Caco-2 (cell line): ENCODE results near the gene ANXA2. TPM values are rescaled to one million over a fixed set of nuclear protein-coding genes. Genes with fewer than 3 reads are reported as not detected.

ENCODE experiments used
- BruUV-seq: library from RNA; stranded (reverse); fragments of 400-500 nt; replicated peaks from 2 replicates; lab custom pipeline; 2021; lab: Mats Ljungman, UMichigan
- CTCF ChIA-PET: fragments of 300-600 bp; sonication (Branson Sonifier 250); formaldehyde crosslinking; loops from one replicate; lab custom pipeline; 2022; ENCODE audit warnings: antibody characterized with exemption; lab: Charles Lee
- POLR2A ChIA-PET: fragments of 300-600 bp; sonication (Branson Sonifier 250); formaldehyde crosslinking; loops from one replicate; lab custom pipeline; 2022; ENCODE audit warnings: antibody characterized with exemption; lab: Charles Lee
- DNase-seq, 2 experiments: peaks; one replicate each; pipeline versions ENCODE4 v3.0.0 to v3.0.0-alpha.2; 2020 to 2022
- H3K27me3 ChIP-seq: replicated peaks from 2 replicates; pipeline ENCODE4 v1.6.0; 2011; ENCODE audit warnings: low read length; ENCODE audit not compliant: control insufficient read depth, insufficient read depth
- H3K36me3 ChIP-seq: 2 replicates; pipeline ENCODE4 v1.5.1; 2011; ENCODE audit warnings: low read length; ENCODE audit not compliant: control insufficient read depth, insufficient read depth
- H3K4me1 ChIP-seq: fragments of 250-450 bp; sonication (Bioruptor Pico); 2 replicates; pipeline ENCODE4 v1.5.1; 2020; ENCODE audit warnings: mild to moderate bottlenecking
- H3K4me3 ChIP-seq: 2 replicates; pipeline ENCODE4 v1.5.1; 2011; ENCODE audit warnings: low read depth, mild to moderate bottlenecking, control low read depth, low read length
- H3K9me3 ChIP-seq: fragments of 250-450 bp; sonication (Bioruptor Pico); 2 replicates; pipeline ENCODE4 v1.5.1; 2020; ENCODE audit warnings: mild to moderate bottlenecking, moderate library complexity
- H3K27ac Mint-ChIP-seq: one replicate; pipeline ENCODE4 v1.8.0; 2022; ENCODE audit warnings: mixed read lengths; ENCODE audit not compliant: unreplicated experiment
- H3K27me3 Mint-ChIP-seq: one replicate; pipeline ENCODE4 v1.8.0; 2022; ENCODE audit warnings: mixed read lengths; ENCODE audit not compliant: insufficient read depth, unreplicated experiment
- H3K36me3 Mint-ChIP-seq: one replicate; pipeline ENCODE4 v1.8.0; 2022; ENCODE audit warnings: mild to moderate bottlenecking, mixed read lengths; ENCODE audit not compliant: insufficient read depth, unreplicated experiment
- H3K4me1 Mint-ChIP-seq: one replicate; pipeline ENCODE4 v1.8.0; 2022; ENCODE audit warnings: low read depth, mixed read lengths; ENCODE audit not compliant: unreplicated experiment
- H3K4me3 Mint-ChIP-seq: one replicate; pipeline ENCODE4 v1.8.0; 2022; ENCODE audit warnings: mild to moderate bottlenecking, moderate library complexity, mixed read lengths; ENCODE audit not compliant: unreplicated experiment
- H3K9me3 Mint-ChIP-seq: one replicate; pipeline ENCODE4 v1.8.0; 2022; ENCODE audit warnings: mixed read lengths; ENCODE audit not compliant: unreplicated experiment
- intact Hi-C: fragments of 100-400 bp; cut with micrococcal nuclease; formaldehyde crosslinking; loops from one replicate; pipeline ENCODE4 v1.10.0; 2022; ENCODE audit not compliant: unreplicated experiment
- total RNA-seq: library from RNA; stranded (reverse); gene quantifications from 2 replicates; pipeline ENCODE4 v1.2.3, GENCODE V29; 2022
- TF ChIP-seq, protein P1 (sequence below), 2 experiments: fragments of 200-600 bp in 1 of 2; IDR thresholded peaks; 1 replicate in 1 of 2; 2 replicates in 1 of 2; pipeline versions ENCODE4 v1.5.1 to v1.8.0; 2011 to 2022; ENCODE audit warnings: antibody characterized with exemption in 1 of 2, control low read depth in 1 of 2, inconsistent platforms in 1 of 2, low read depth in 1 of 2, low read length in 1 of 2, mild to moderate bottlenecking in 1 of 2, moderate library complexity in 1 of 2; ENCODE audit not compliant: insufficient read depth in 1 of 2, severe bottlenecking in 1 of 2, unreplicated experiment in 1 of 2

Gene ANXA2
- total RNA-seq, 1 experiment from 2014 or later, result 1,141 TPM

DNA sequence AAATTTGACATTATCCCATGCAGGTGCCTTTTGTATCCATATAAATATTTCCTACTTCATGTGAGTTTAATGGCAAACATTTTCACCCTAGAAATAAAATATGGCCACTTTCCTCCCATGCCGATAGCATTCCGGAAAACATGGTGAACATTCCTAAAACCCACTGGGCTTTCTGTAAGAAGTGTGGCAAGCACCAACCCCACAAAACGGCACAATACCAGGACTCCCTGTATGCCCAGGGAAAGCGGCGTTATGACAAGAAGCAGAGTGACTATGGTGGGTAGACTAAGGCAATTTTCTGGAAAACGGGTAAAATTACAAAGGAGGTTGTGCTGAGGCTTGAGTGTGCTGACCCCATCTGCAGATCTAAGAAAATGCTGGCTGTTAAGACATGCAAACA lies 7.6 kb downstream of the ANXA2 start:
- Mint-ChIP-seq H3K27me3 (no peaks in the 10 kb centered on the region), H3K4me3 (peak overlapping the region; percentile 12), H3K27ac (peak overlapping the region; percentile 76), H3K9me3 (no peaks in the 10 kb centered on the region), H3K36me3 (peaks cover 98% of the 10 kb centered on the region), H3K4me1 (peaks cover 67% of the 10 kb centered on the region)
- intact Hi-C loops, result no loop called here
- H3K4me1 ChIP-seq, result peaks cover 87% of the 10 kb centered on the region
- no peak for DNase-seq
- CTCF ChIA-PET, result no interaction called here
- POLR2A ChIA-PET, result interaction anchor here (1.0 kb wide), 1 partner anchor 9 kb away, joined by 4 read pairs; no protein-coding TSS in a partner anchor
- no TSS peak for BruUV-seq
- H3K27me3 ChIP-seq, result no peaks in the 10 kb centered on the region
- H3K36me3 ChIP-seq, result peaks cover 3% of the 10 kb centered on the region; the same call in 1 of the 2 replicates
- no peak overlapping the region for H3K4me3 ChIP-seq
- H3K9me3 ChIP-seq, result no peaks in the 10 kb centered on the region
- TF ChIP-seq, protein P1, sequence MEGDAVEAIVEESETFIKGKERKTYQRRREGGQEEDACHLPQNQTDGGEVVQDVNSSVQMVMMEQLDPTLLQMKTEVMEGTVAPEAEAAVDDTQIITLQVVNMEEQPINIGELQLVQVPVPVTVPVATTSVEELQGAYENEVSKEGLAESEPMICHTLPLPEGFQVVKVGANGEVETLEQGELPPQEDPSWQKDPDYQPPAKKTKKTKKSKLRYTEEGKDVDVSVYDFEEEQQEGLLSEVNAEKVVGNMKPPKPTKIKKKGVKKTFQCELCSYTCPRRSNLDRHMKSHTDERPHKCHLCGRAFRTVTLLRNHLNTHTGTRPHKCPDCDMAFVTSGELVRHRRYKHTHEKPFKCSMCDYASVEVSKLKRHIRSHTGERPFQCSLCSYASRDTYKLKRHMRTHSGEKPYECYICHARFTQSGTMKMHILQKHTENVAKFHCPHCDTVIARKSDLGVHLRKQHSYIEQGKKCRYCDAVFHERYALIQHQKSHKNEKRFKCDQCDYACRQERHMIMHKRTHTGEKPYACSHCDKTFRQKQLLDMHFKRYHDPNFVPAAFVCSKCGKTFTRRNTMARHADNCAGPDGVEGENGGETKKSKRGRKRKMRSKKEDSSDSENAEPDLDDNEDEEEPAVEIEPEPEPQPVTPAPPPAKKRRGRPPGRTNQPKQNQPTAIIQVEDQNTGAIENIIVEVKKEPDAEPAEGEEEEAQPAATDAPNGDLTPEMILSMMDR (IDR thresholded peaks at IDR 0.05; ENCODE audit: insufficient read depth in 1 of 2, low read depth in 1 of 2, low read length in 1 of 2, severe bottlenecking in 1 of 2, unreplicated experiment in 1 of 2), result no peak

DNA sequence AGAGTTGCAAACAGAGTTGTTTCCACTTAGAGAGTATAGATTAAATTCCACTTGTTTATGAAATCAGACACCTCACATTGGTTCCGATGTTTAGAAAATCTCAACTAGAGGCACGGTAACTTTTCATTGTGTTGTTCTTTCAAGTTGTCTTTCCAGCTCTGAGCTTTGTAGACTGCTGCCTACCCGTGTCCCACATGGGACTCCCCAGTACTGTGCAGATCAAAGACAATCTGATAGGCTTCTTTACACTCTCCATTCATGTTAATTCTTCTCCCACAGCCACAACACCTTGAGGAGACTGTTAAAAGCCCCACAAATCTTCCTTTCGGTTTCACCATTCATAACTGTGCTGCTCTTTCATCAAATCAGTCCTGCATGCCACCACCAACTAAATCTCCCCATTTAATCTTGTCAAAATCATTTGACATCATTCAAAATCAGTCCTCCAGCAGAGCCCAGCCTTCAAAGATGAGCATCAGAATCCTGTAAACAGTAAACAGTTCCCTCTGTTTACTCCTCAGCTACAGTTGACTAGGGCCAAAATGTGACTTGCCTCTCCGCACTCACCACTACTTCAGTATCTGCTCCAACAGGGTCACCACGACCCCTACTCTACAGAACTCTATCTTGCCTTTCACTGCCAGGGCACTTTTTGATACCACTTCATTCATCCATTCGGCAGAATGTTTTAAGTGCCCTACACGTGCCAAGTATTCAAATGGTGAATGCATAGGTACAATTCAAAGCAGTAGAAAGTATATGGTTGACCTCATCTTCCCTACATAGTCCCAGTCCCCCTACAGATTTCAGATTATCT lies 8.3 kb downstream of the ANXA2 start:
- no TSS peak for BruUV-seq
- Mint-ChIP-seq H3K4me3 (peak overlapping the region; percentile 12), H3K36me3 (peaks cover 98% of the 10 kb centered on the region), H3K9me3 (no peaks in the 10 kb centered on the region), H3K4me1 (peaks cover 60% of the 10 kb centered on the region), H3K27ac (peak overlapping the region; percentile 76), H3K27me3 (no peaks in the 10 kb centered on the region)
- intact Hi-C loops, result no loop called here
- H3K4me1 ChIP-seq, result peaks cover 83% of the 10 kb centered on the region
- no peak for DNase-seq
- peaks cover 3% of the 10 kb centered on the region; the same call in 1 of the 2 replicates for H3K36me3 ChIP-seq
- no peak overlapping the region for H3K4me3 ChIP-seq
- TF ChIP-seq, protein P1 (IDR thresholded peaks at IDR 0.05; ENCODE audit: insufficient read depth in 1 of 2, low read depth in 1 of 2, low read length in 1 of 2, severe bottlenecking in 1 of 2, unreplicated experiment in 1 of 2), result no peak
- POLR2A ChIA-PET, result interaction anchor here (0.6 kb wide), 2 partner anchors 20 to 200 kb away, joined by 3 to 6 read pairs; no protein-coding TSS in a partner anchor
- no peaks in the 10 kb centered on the region for H3K9me3 ChIP-seq
- CTCF ChIA-PET, result no interaction called here
- H3K27me3 ChIP-seq, result no peaks in the 10 kb centered on the region

DNA sequence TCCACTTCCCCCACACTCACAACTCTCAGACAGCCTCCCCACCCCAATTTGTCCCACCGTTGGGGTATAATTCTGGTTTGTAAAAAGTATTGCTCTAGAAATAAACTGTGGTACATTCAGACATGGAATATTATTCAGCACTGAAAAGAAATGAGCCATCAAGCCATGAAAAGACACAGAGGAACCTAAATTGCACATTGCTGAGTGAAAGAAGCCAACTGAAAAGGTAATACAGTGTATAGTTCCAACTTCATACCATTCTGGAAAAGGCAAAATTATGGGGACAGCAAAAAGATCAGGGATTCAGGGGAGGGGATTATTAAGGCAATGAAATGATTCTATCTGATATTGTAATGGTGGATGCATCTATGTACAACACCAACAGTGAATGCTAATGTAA lies 10.5 kb downstream of the ANXA2 start:
- H3K9me3 Mint-ChIP-seq, result no peaks in the 10 kb centered on the region
- Histone ChIP-seq H3K9me3 (no peaks in the 10 kb centered on the region), H3K27me3 (no peaks in the 10 kb centered on the region), H3K4me1 (peaks cover 80% of the 10 kb centered on the region), H3K36me3 (peaks cover 5% of the 10 kb centered on the region), H3K4me3 (no peak overlapping the region)
- peak overlapping the region; percentile 50 for H3K27ac Mint-ChIP-seq
- H3K36me3 Mint-ChIP-seq, result peaks cover 98% of the 10 kb centered on the region
- BruUV-seq, result no TSS peak
- intact Hi-C loops, result no loop called here
- peaks cover 50% of the 10 kb centered on the region for H3K4me1 Mint-ChIP-seq
- H3K4me3 Mint-ChIP-seq, result peak overlapping the region; percentile 24
- no peak for DNase-seq
- H3K27me3 Mint-ChIP-seq, result no peaks in the 10 kb centered on the region
- TF ChIP-seq, protein P1 (IDR thresholded peaks at IDR 0.05; ENCODE audit: insufficient read depth in 1 of 2, low read depth in 1 of 2, low read length in 1 of 2, severe bottlenecking in 1 of 2, unreplicated experiment in 1 of 2), result no peak
- ChIA-PET POLR2A (no interaction called here), CTCF (no interaction called here)
